NCI-H1092 (cell line): ENCODE measurements around the gene PIK3R1.

ENCODE experiments used
- DNase-seq: peaks from one replicate; lab custom pipeline; 2025; lab: John Stamatoyannopoulos, UW

Gene PIK3R1

GRCh38 chr5:68252673-68253623 is 37.4 kb downstream of the PIK3R1 start:
- DNase-seq = no peak

- DNase-seq = no peak
These were observed 38.3 kb downstream of the PIK3R1 start for GRCh38 chr5:68253624-68254585.

- no peak for DNase-seq
These were observed 39.3 kb downstream of the PIK3R1 start for GRCh38 chr5:68254810-68255209.

- no peak for DNase-seq
These were observed 40.0 kb downstream of the PIK3R1 start for GRCh38 chr5:68255305-68256120.

GRCh38 chr5:68257210-68257609 is 41.7 kb downstream of the PIK3R1 start:
- no peak for DNase-seq

GRCh38 chr5:68258531-68258930 is 43.0 kb downstream of the PIK3R1 start:
- DNase-seq = no peak

- no peak for DNase-seq
These were observed 44.1 kb downstream of the PIK3R1 start for GRCh38 chr5:68259700-68260099.

GRCh38 chr5:68260467-68260866 is 44.9 kb downstream of the PIK3R1 start:
- no peak for DNase-seq

- no peak for DNase-seq
These were observed 45.6 kb downstream of the PIK3R1 start for GRCh38 chr5:68261169-68261568.

- no peak for DNase-seq
These were observed 46.1 kb downstream of the PIK3R1 start for GRCh38 chr5:68261569-68262065.

- DNase-seq = no peak
These were observed 48.7 kb downstream of the PIK3R1 start for GRCh38 chr5:68264024-68264956.

- DNase-seq = no peak
These were observed 49.8 kb downstream of the PIK3R1 start for GRCh38 chr5:68265347-68265746.

- no peak for DNase-seq
These were observed 50.4 kb downstream of the PIK3R1 start for GRCh38 chr5:68265822-68266395.

- DNase-seq = no peak
These were observed 50.9 kb downstream of the PIK3R1 start for GRCh38 chr5:68266457-68266856.

GRCh38 chr5:68267066-68267465 is 51.5 kb downstream of the PIK3R1 start:
- no peak for DNase-seq

GRCh38 chr5:68268101-68268851 is 52.7 kb downstream of the PIK3R1 start:
- no peak for DNase-seq

- no peak for DNase-seq
These were observed 53.2 kb downstream of the PIK3R1 start for GRCh38 chr5:68268852-68269130.

GRCh38 chr5:68269820-68270219 is 54.3 kb downstream of the PIK3R1 start:
- DNase-seq = no peak

GRCh38 chr5:68270399-68270975 is 54.9 kb downstream of the PIK3R1 start:
- DNase-seq = no peak
